AG04449 (cell line): Measurements from ENCODE around the gene TWNK.

ENCODE experiments used
- CTCF ChIA-PET: fragments of 350-600 bp; formaldehyde crosslinking; extraction: SDS; loops from one replicate; lab custom pipeline; 2021; ENCODE audit warnings: antibody characterized with exemption; lab: Yijun Ruan, JAX
- POLR2A ChIA-PET: fragments of 400-600, 350-600 bp; formaldehyde crosslinking; extraction: SDS; loops from one replicate; lab custom pipeline; 2020; ENCODE audit warnings: antibody characterized with exemption, inconsistent platforms; lab: Yijun Ruan, JAX
- DNase-seq: peaks from one replicate; pipeline ENCODE4 v3.0.0-alpha.2; 2010; ENCODE audit warnings: low read depth, low spot score
- H3K4me3 ChIP-seq: 2 replicates; pipeline ENCODE4 v1.5.1; 2011; ENCODE audit warnings: low read depth, mild to moderate bottlenecking, control low read depth, low read length
- CTCF ChIP-seq: IDR thresholded peaks from one replicate; pipeline ENCODE4 v1.5.1; 2011; ENCODE audit warnings: mild to moderate bottlenecking, moderate library complexity, low read length, control low read depth, inconsistent platforms; ENCODE audit not compliant: insufficient read depth; ENCODE audit errors: missing control alignments

Gene TWNK

GRCh38 chr10:101018600-101019439, 31.5 kb downstream of the TWNK start:
- peak; percentile 98 for TF ChIP-seq CTCF
- H3K4me3 ChIP-seq: no peak overlapping the region
- CTCF ChIA-PET: interaction anchor here (0.7 to 7.3 kb wide), 19 partner anchors 8 to 483 kb away, joined by 3 to 803 read pairs (median 7); partner anchors contain the start of genes HIF1AN, KAZALD1, LZTS2 and MRPL43
- DNase-seq: no peak
- POLR2A ChIA-PET: interaction anchor here (1.1 kb wide), 1 partner anchor 20 kb away, joined by 3 read pairs; the partner anchor contains the start of gene LZTS2

GRCh38 chr10:101019440-101019703, 32.0 kb downstream of the TWNK start:
- H3K4me3 ChIP-seq: no peak overlapping the region
- ChIA-PET CTCF (interaction anchor here (0.9 to 7.3 kb wide), 17 partner anchors 8 to 483 kb away, joined by 3 to 803 read pairs (median 8); partner anchors contain the start of genes HIF1AN, KAZALD1, LZTS2 and MRPL43), POLR2A (interaction anchor here (1.1 kb wide), 1 partner anchor 20 kb away, joined by 3 read pairs; the partner anchor contains the start of gene LZTS2)

GRCh38 chr10:101020427-101021075, 33.2 kb downstream of the TWNK start:
- ChIA-PET CTCF (interaction anchor here (0.6 to 7.3 kb wide), 9 partner anchors 10 to 527 kb away, joined by 3 to 803 read pairs (median 19); partner anchors contain the start of genes KAZALD1, LZTS2, MRPL43 and PDZD7), POLR2A (no interaction called here)
- TF ChIP-seq CTCF: no peak
- no peak overlapping the region for H3K4me3 ChIP-seq
- DNase-seq: no peak

More at GRCh38 chr10:101019440-101019703, 32.0 kb downstream of the TWNK start:
- no peak for DNase-seq
- no peak for TF ChIP-seq CTCF

DNA sequence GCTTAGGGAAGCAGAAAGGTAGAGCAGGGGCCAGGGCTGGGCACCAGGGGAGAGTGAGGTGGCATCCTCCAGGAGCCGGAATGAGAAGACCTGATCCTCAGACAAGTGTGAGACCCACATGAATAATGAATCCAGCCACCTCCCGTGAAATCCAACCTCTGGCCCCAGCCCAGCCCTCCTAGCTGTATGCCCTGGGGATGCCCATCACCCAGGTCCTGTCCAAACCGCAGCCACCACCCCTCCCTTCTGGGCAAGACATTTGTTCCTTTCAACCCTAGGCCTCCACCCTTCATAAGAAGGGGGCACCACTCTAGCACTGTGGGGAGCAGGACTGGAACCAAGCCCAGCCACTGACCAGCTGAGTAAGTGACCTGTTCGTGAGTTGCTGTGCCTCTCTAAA, 33.9 kb downstream of the TWNK start:
- TF ChIP-seq CTCF: no peak

GRCh38 chr10:101021692-101022251, 34.4 kb downstream of the TWNK start:
- no peak for TF ChIP-seq CTCF
- ChIA-PET POLR2A (no interaction called here), CTCF (interaction anchor here (1.9 to 35.4 kb wide), 2 partner anchors 16 to 34 kb away, joined by 4 to 1481 read pairs; partner anchors contain the start of gene KAZALD1)
- no peak for DNase-seq
- H3K4me3 ChIP-seq: no peak overlapping the region

More for the DNA sequence above, 33.9 kb downstream of the TWNK start:
- no peak for DNase-seq
- POLR2A ChIA-PET: no interaction called here
- CTCF ChIA-PET: interaction anchor here (1.9 to 35.4 kb wide), 2 partner anchors 16 to 34 kb away, joined by 4 to 1481 read pairs; partner anchors contain the start of gene KAZALD1
- no peak overlapping the region for H3K4me3 ChIP-seq
